Neuronal stem cell (in vitro differentiated cells): Measurements from ENCODE around the gene DDI1.

Experiments
- DNase-seq: peaks from one replicate; pipeline ENCODE4 v3.0.0-alpha.2; 2013; ENCODE audit warnings: low spot score
- H2AFZ ChIP-seq: one replicate; pipeline ENCODE4 v1.6.1; 2013; ENCODE audit warnings: mild to moderate bottlenecking, low read length, inconsistent platforms
- H2AK5ac ChIP-seq: 2 replicates; pipeline ENCODE4 v1.6.1; 2013; ENCODE audit warnings: low read depth, mild to moderate bottlenecking, inconsistent platforms, low read length, moderate library complexity, mixed read lengths
- H2BK120ac ChIP-seq: 2 replicates; pipeline ENCODE4 v1.6.1; 2013; ENCODE audit warnings: low read depth, mild to moderate bottlenecking, inconsistent platforms, low read length, moderate library complexity, mixed read lengths
- H2BK12ac ChIP-seq: one replicate; pipeline ENCODE4 v1.6.1; 2013; ENCODE audit warnings: low read length, inconsistent platforms
- H2BK15ac ChIP-seq: 2 replicates; pipeline ENCODE4 v1.6.1; 2013; ENCODE audit warnings: mild to moderate bottlenecking, low read length, inconsistent platforms, mixed read lengths
- H2BK5ac ChIP-seq: one replicate; pipeline ENCODE4 v1.6.1; 2013; ENCODE audit warnings: inconsistent platforms, mild to moderate bottlenecking, low read length, moderate library complexity
- H3K14ac ChIP-seq: one replicate; pipeline ENCODE4 v1.6.1; 2013; ENCODE audit warnings: low read length, inconsistent platforms
- H3K18ac ChIP-seq: 2 replicates; pipeline ENCODE4 v1.6.1; 2013; ENCODE audit warnings: low read length, inconsistent platforms
- H3K23ac ChIP-seq: 2 replicates; pipeline ENCODE4 v1.6.1; 2013; ENCODE audit warnings: low read depth, mild to moderate bottlenecking, mixed read lengths, low read length, inconsistent platforms; ENCODE audit not compliant: poor library complexity
- H3K27ac ChIP-seq: replicated peaks from 3 replicates; pipeline ENCODE4 v1.5.1; 2013; ENCODE audit warnings: low read length, inconsistent platforms
- H3K27me3 ChIP-seq, 3 experiments: 2 replicates each; pipeline ENCODE4 v1.6.1; 2013; ENCODE audit warnings: low read length in 3 of 3, mild to moderate bottlenecking in 2 of 3, inconsistent platforms in 1 of 3, low read depth in 1 of 3, mixed read lengths in 1 of 3, moderate library complexity in 1 of 3; ENCODE audit not compliant: control insufficient read depth in 3 of 3, insufficient read depth in 3 of 3
- H3K36me3 ChIP-seq, 2 donors: replicated peaks in 1 of 2; 2 replicates each; pipeline ENCODE4 v1.6.1; 2013; ENCODE audit warnings: low read length in 2 of 2; ENCODE audit not compliant: control insufficient read depth in 2 of 2, insufficient read depth in 2 of 2
- H3K4ac ChIP-seq: 2 replicates; pipeline ENCODE4 v1.6.1; 2013; ENCODE audit warnings: inconsistent platforms, mild to moderate bottlenecking, low read length, moderate library complexity
- H3K4me1 ChIP-seq, 2 donors: 1 replicate in 1 of 2; 2 replicates in 1 of 2; pipeline ENCODE4 v1.6.1; 2013; ENCODE audit warnings: low read length in 2 of 2, low read depth in 1 of 2; ENCODE audit not compliant: control insufficient read depth in 2 of 2, insufficient read depth in 1 of 2
- H3K4me2 ChIP-seq: one replicate; pipeline ENCODE4 v1.6.1; 2013; ENCODE audit warnings: mild to moderate bottlenecking, low read length, inconsistent platforms; ENCODE audit not compliant: insufficient read depth, poor library complexity, severe bottlenecking
- H3K4me3 ChIP-seq, 2 donors: 2 replicates each; pipeline ENCODE4 v1.5.1; 2013; ENCODE audit warnings: low read length in 2 of 2, mild to moderate bottlenecking in 2 of 2, inconsistent platforms in 1 of 2, moderate library complexity in 1 of 2
- H3K79me1 ChIP-seq: one replicate; pipeline ENCODE4 v1.6.1; 2013; ENCODE audit warnings: low read depth, mild to moderate bottlenecking, inconsistent platforms, low read length, moderate library complexity
- H3K9ac ChIP-seq: one replicate; pipeline ENCODE4 v1.6.1; 2013; ENCODE audit warnings: mild to moderate bottlenecking, low read depth, low read length, inconsistent platforms; ENCODE audit not compliant: poor library complexity
- H3K9me3 ChIP-seq, 2 donors: replicated peaks in 1 of 2; 2 replicates each; pipeline versions ENCODE3 to v1.6.1; 2013; ENCODE audit warnings: low read length in 2 of 2, mild to moderate bottlenecking in 2 of 2, inconsistent platforms in 1 of 2, low read depth in 1 of 2, mixed read lengths in 1 of 2, moderate library complexity in 1 of 2; ENCODE audit not compliant: control insufficient read depth in 2 of 2, insufficient read depth in 1 of 2
- H4K8ac ChIP-seq: one replicate; pipeline ENCODE4 v1.6.1; 2013; ENCODE audit warnings: low read depth, mild to moderate bottlenecking, inconsistent platforms, low read length, moderate library complexity
- H4K91ac ChIP-seq: one replicate; pipeline ENCODE4 v1.6.1; 2013; ENCODE audit warnings: low read length, low read depth, mild to moderate bottlenecking, inconsistent platforms; ENCODE audit not compliant: poor library complexity
- WGBS, 2 donors: extraction: QIAGEN DNeasy Blood & Tissue Kit; methylation state at CpG; one replicate each; pipeline ENCODE4 v1.1.7; 2013; ENCODE audit warnings: missing lambda C conversion rate in 2 of 2, mixed read lengths in 1 of 2; ENCODE audit not compliant: insufficient read length in 2 of 2, insufficient replicate concordance in 1 of 2; ENCODE audit errors: extremely low coverage in 2 of 2; 5-methylcytosine and 5-hydroxymethylcytosine counted together

Gene DDI1

DNA sequence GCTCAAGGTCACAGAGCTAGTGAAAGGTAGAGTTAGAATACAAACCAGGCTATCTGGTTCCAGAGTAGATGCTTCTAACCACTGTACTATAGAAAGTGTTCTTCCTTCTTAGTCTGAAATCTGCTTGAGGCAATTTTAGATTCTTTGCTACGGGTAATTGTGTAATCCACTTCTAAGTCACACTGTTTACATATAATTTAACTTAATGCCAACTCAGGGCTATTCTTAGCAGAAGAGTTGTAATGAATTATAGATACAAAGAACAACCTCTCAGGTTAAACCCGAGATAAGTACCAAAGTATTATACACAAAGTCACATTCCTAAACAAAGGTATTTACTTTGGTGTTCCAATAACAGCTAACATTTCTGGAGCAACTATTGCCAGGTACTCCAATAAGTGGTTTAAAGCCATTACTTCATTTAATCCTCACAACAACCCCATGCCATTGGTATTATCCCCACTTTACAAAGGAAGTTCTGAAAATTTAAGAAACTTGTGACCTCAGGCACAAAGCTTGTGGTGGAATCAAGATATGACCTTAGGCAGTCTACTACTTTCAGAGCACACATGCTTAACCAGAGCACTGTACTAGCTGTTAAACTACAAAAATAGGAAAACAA is 31.1 kb upstream of the DDI1 start:
- Histone ChIP-seq H2BK120ac (no peak overlapping the region), H2BK15ac (no peak overlapping the region), H3K4me1 (no peaks in the 10 kb centered on the region), H3K79me1 (no peaks in the 10 kb centered on the region), H3K27me3 (no peaks in the 10 kb centered on the region), H2AK5ac (no peak overlapping the region), H3K23ac (no peak overlapping the region), H4K91ac (no peak overlapping the region), H3K4ac (no peak overlapping the region), H4K8ac (no peak overlapping the region), H3K4me2 (no peak overlapping the region), H3K18ac (no peak overlapping the region), H3K14ac (no peak overlapping the region), H2BK12ac (no peak overlapping the region), H2BK5ac (no peak overlapping the region), H3K36me3 (no peaks in the 10 kb centered on the region), H3K9me3 (no peaks in the 10 kb centered on the region), H3K27ac (no peak overlapping the region), H3K4me3 (no peak overlapping the region), H3K9ac (no peak overlapping the region), H2AFZ (no peak overlapping the region)
- DNase-seq = no peak
- no CpG with 5 or more reads among the region's 2 CpGs for WGBS, 2 donors

DNA sequence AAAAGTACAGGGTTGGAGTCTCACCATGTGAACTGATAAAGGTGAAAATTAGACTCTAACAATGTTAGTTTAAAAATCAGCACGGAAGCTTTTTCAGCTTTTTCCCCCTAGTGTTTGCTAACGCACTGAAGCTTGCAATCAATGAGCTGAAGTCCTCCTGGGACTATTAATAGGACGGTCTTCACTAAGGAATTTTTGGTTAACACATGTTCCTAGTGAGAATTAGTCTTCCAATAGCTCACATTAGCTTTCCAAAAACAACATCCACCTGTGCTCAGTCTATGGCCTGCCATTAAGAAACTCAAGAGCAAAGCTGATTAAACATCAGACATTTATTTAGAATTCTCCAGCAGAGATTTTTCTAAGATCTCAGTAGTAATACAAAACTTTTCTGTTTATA is 26.7 kb upstream of the DDI1 start:
- no peak overlapping the region for H2AK5ac ChIP-seq
- no peak overlapping the region for H3K23ac ChIP-seq
- H3K4me1 ChIP-seq = no peaks in the 10 kb centered on the region
- no peaks in the 10 kb centered on the region for H3K36me3 ChIP-seq
- no peak overlapping the region for H2AFZ ChIP-seq
- no peak overlapping the region for H3K4ac ChIP-seq
- DNase-seq = no peak
- no peak overlapping the region for H3K27ac ChIP-seq
- no peak overlapping the region for H3K18ac ChIP-seq
- no CpG with 5 or more reads among the region's 3 CpGs for WGBS, 2 donors
- no peak overlapping the region for H2BK120ac ChIP-seq
- H3K9me3 ChIP-seq = no peaks in the 10 kb centered on the region
- no peak overlapping the region for H4K91ac ChIP-seq
- H4K8ac ChIP-seq = no peak overlapping the region
- H2BK5ac ChIP-seq = no peak overlapping the region
- no peaks in the 10 kb centered on the region for H3K27me3 ChIP-seq
- no peak overlapping the region for H3K9ac ChIP-seq
- H2BK15ac ChIP-seq = no peak overlapping the region
- no peak overlapping the region for H3K4me3 ChIP-seq
- H3K4me2 ChIP-seq = no peak overlapping the region
- H2BK12ac ChIP-seq = no peak overlapping the region
- H3K79me1 ChIP-seq = no peaks in the 10 kb centered on the region
- H3K14ac ChIP-seq = no peak overlapping the region

DNA sequence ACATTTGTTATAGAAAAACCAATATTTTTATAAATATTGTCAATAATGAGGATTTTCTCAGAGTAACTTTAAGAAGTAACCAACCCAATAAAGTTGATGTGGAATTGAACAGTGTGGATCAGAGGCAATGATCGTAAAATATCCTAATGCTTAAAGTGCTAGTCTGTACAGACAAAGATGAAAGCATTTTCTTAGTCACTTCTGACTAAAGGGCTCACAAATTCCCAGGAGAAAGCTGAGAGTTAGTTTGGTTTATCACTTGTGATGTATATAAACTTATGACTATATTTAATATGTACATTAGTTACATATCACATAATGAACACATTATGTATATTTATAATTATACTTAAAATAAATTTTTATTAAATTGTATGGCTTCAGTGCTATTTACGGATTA is 25.4 kb upstream of the DDI1 start:
- Histone ChIP-seq H2BK12ac (no peak overlapping the region), H3K79me1 (no peaks in the 10 kb centered on the region), H3K4me2 (no peak overlapping the region), H3K14ac (no peak overlapping the region), H3K27me3 (no peaks in the 10 kb centered on the region), H3K36me3 (no peaks in the 10 kb centered on the region), H2BK5ac (no peak overlapping the region), H2AK5ac (no peak overlapping the region), H4K91ac (no peak overlapping the region), H3K4me1 (no peaks in the 10 kb centered on the region), H3K9me3 (no peaks in the 10 kb centered on the region), H3K18ac (no peak overlapping the region), H3K4me3 (no peak overlapping the region), H2BK120ac (no peak overlapping the region), H3K4ac (no peak overlapping the region), H3K23ac (no peak overlapping the region), H2BK15ac (no peak overlapping the region), H3K9ac (no peak overlapping the region), H4K8ac (no peak overlapping the region), H3K27ac (no peak overlapping the region), H2AFZ (no peak overlapping the region)
- no CpG with 5 or more reads among the region's 2 CpGs for WGBS, 2 donors
- no peak for DNase-seq

DNA sequence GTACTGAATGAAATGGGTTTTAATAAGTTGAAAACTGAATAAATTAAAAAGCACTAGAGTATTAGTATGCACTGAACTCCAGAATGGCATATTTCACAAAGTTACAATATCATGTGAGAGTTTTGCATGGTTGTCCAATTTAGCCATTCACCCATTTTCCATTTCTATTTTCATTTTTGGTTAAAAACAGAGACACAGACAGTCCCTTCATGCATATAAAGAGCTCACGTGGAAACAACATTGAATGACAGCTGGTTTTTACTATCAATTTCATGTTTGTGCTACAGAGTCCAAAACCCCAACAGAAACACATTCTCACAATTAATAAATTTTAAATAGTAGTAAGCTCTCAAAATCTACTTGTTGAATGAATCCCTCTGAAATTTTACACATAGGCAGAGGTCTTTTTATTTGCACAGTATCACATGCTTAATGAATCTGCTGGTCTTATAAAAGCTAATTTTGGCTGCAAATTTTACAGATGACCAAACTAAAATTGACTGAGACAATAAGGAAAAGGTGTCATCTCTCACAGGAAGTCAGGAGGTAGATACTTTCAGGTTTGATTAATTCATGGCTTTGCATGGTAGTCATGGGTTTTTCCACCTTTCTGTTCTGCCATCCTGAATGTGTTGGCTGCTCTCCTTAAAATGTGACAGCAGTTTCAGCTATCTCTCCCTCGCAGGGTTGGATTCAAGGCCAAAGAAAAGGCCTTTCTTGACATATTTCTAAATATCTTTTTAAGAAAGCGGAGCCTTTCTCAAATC is 20.6 kb upstream of the DDI1 start:
- Histone ChIP-seq H2BK120ac (no peak overlapping the region), H3K18ac (no peak overlapping the region), H2BK12ac (no peak overlapping the region), H3K4me1 (no peaks in the 10 kb centered on the region), H3K9ac (no peak overlapping the region), H3K14ac (no peak overlapping the region), H2AK5ac (no peak overlapping the region), H2BK5ac (no peak overlapping the region), H4K8ac (no peak overlapping the region), H3K79me1 (no peaks in the 10 kb centered on the region), H3K36me3 (no peaks in the 10 kb centered on the region), H3K9me3 (no peaks in the 10 kb centered on the region), H2AFZ (no peak overlapping the region), H4K91ac (no peak overlapping the region), H3K4me2 (no peak overlapping the region), H3K4me3 (no peak overlapping the region), H3K23ac (no peak overlapping the region), H3K27me3 (no peaks in the 10 kb centered on the region), H3K27ac (no peak overlapping the region), H3K4ac (no peak overlapping the region), H2BK15ac (no peak overlapping the region)
- no peak for DNase-seq
- no CpG with 5 or more reads among the region's 3 CpGs for whole genome bisulfite sequencing, 2 donors
